ENCODE data around the gene TFAP2A.

The TFAP2A gene

GRCh38 chr6:10411971-10412460 is 2.9 kb downstream of the TFAP2A start:
- Histone ChIP-seq H3K4me3 (peak overlapping the region; percentile 89), H3K36me3 (ENCODE audit: insufficient read depth, low read length) (peaks cover 28% of the 10 kb centered on the region), H3K27ac (peak overlapping the region; percentile 96), H3K9ac (ENCODE audit: insufficient read length) (peak overlapping the region; percentile 93), H3K9me3 (ENCODE audit: low read depth, low read length) (no peaks in the 10 kb centered on the region)
- no peak for DNase-seq (ENCODE audit: low read depth, low spot score)
- TF ChIP-seq POLR2AphosphoS5 (IDR thresholded peaks at IDR 0.05; ENCODE audit: borderline replicate concordance, low read depth, low read length), result peak; percentile 76; the same call in 1 of the 2 replicates
- no peak for TF ChIP-seq EZH2 (IDR thresholded peaks at IDR 0.05)

- Histone ChIP-seq H3K9me3 (ENCODE audit: low read depth, low read length) (no peaks in the 10 kb centered on the region), H3K27ac (peak overlapping the region; percentile 96), H3K36me3 (ENCODE audit: insufficient read depth, low read length) (peaks cover 35% of the 10 kb centered on the region), H3K4me3 (peak overlapping the region; percentile 89), H3K9ac (ENCODE audit: insufficient read length) (peak overlapping the region; percentile 93)
- DNase-seq (ENCODE audit: low read depth, low spot score), result no peak
- no peak for TF ChIP-seq POLR2AphosphoS5 (IDR thresholded peaks at IDR 0.05; ENCODE audit: borderline replicate concordance, low read depth, low read length)
- TF ChIP-seq EZH2 (IDR thresholded peaks at IDR 0.05), result no peak
- no peak for TF ChIP-seq FOXP2 (optimal IDR thresholded peaks at IDR 0.05; ENCODE audit: control extremely low read depth, extremely low read length, insufficient read depth)
Observed at GRCh38 chr6:10411131-10411970, 3.5 kb downstream of the TFAP2A start.

- Histone ChIP-seq H3K9me3 (ENCODE audit: low read depth, low read length) (no peaks in the 10 kb centered on the region), H3K4me3 (peak overlapping the region; percentile 89), H3K27ac (peak overlapping the region; percentile 90), H3K36me3 (ENCODE audit: insufficient read depth, low read length) (peaks cover 44% of the 10 kb centered on the region), H3K9ac (ENCODE audit: insufficient read length) (peak overlapping the region; percentile 93)
- TF ChIP-seq POLR2AphosphoS5 (IDR thresholded peaks at IDR 0.05; ENCODE audit: borderline replicate concordance, low read depth, low read length) (no peak), EZH2 (IDR thresholded peaks at IDR 0.05) (no peak), FOXP2 (optimal IDR thresholded peaks at IDR 0.05; ENCODE audit: control extremely low read depth, extremely low read length, insufficient read depth) (no peak)
- no peak for DNase-seq (ENCODE audit: low read depth, low spot score)
Observed at GRCh38 chr6:10410207-10411050, 4.4 kb downstream of the TFAP2A start.

- H3K9me3 ChIP-seq (ENCODE audit: low read depth, low read length), result no peaks in the 10 kb centered on the region
- H3K4me3 ChIP-seq, result peak overlapping the region; percentile 89
- peak overlapping the region; percentile 90; the same call in 1 of the 2 replicates for H3K27ac ChIP-seq
- peaks cover 51% of the 10 kb centered on the region for H3K36me3 ChIP-seq (ENCODE audit: insufficient read depth, low read length)
- no peak for DNase-seq (ENCODE audit: low read depth, low spot score)
- H3K9ac ChIP-seq (ENCODE audit: insufficient read length), result peak overlapping the region; percentile 93
- no peak for TF ChIP-seq POLR2AphosphoS5 (IDR thresholded peaks at IDR 0.05; ENCODE audit: borderline replicate concordance, low read depth, low read length)
Observed at GRCh38 chr6:10409731-10410206, 5.1 kb downstream of the TFAP2A start.

GRCh38 chr6:10409233-10409721 is 5.6 kb downstream of the TFAP2A start:
- Histone ChIP-seq H3K36me3 (ENCODE audit: insufficient read depth, low read length) (peaks cover 52% of the 10 kb centered on the region), H3K4me3 (peak overlapping the region; percentile 89), H3K9ac (ENCODE audit: insufficient read length) (peak overlapping the region; percentile 93), H3K9me3 (ENCODE audit: low read depth, low read length) (no peaks in the 10 kb centered on the region), H3K27ac (peak overlapping the region; percentile 90)
- DNase-seq (ENCODE audit: low read depth, low spot score), result no peak
- TF ChIP-seq EZH2 (IDR thresholded peaks at IDR 0.05) (no peak), FOXP2 (optimal IDR thresholded peaks at IDR 0.05; ENCODE audit: control extremely low read depth, extremely low read length, insufficient read depth) (no peak), POLR2AphosphoS5 (IDR thresholded peaks at IDR 0.05; ENCODE audit: borderline replicate concordance, low read depth, low read length) (no peak)

GRCh38 chr6:10408457-10408856 is 6.4 kb downstream of the TFAP2A start:
- Histone ChIP-seq H3K9me3 (ENCODE audit: low read depth, low read length) (no peaks in the 10 kb centered on the region), H3K4me3 (peak overlapping the region; percentile 89), H3K9ac (ENCODE audit: insufficient read length) (peak overlapping the region; percentile 93), H3K36me3 (ENCODE audit: insufficient read depth, low read length) (peaks cover 52% of the 10 kb centered on the region), H3K27ac (peak overlapping the region; percentile 90)
- DNase-seq (ENCODE audit: low read depth, low spot score), result no peak
- TF ChIP-seq EZH2 (IDR thresholded peaks at IDR 0.05) (no peak), FOXP2 (optimal IDR thresholded peaks at IDR 0.05; ENCODE audit: control extremely low read depth, extremely low read length, insufficient read depth) (no peak), POLR2AphosphoS5 (IDR thresholded peaks at IDR 0.05; ENCODE audit: borderline replicate concordance, low read depth, low read length) (no peak)

- H3K9me3 ChIP-seq (ENCODE audit: low read depth, low read length), result no peaks in the 10 kb centered on the region
- no peak for TF ChIP-seq EZH2 (IDR thresholded peaks at IDR 0.05)
- no peak for TF ChIP-seq FOXP2 (optimal IDR thresholded peaks at IDR 0.05; ENCODE audit: control extremely low read depth, extremely low read length, insufficient read depth)
- no peak for TF ChIP-seq POLR2AphosphoS5 (IDR thresholded peaks at IDR 0.05; ENCODE audit: borderline replicate concordance, low read depth, low read length)
- H3K36me3 ChIP-seq (ENCODE audit: insufficient read depth, low read length), result peaks cover 58% of the 10 kb centered on the region
- peak overlapping the region; percentile 90 for H3K27ac ChIP-seq
- no peak for DNase-seq (ENCODE audit: low read depth, low spot score)
- peak overlapping the region; percentile 93 for H3K9ac ChIP-seq (ENCODE audit: insufficient read length)
- peak overlapping the region; percentile 89 for H3K4me3 ChIP-seq
Observed at GRCh38 chr6:10407674-10408054, 7.2 kb downstream of the TFAP2A start.
